K562 (cell line): Measurements from ENCODE around the gene CNKSR1. TPM values are rescaled to one million over a fixed set of nuclear protein-coding genes. Genes with fewer than 3 reads are reported as not detected.

Experiments
- ASH1L ChIP-seq: fragments of 450-650 bp; IDR thresholded peaks from 2 replicates; pipeline ENCODE4 v1.6.1; 2018; ENCODE audit warnings: borderline replicate concordance, mild to moderate bottlenecking, low read depth; ENCODE audit not compliant: partially characterized antibody
- BRD4 ChIP-seq: fragments of 200-600 bp; sonication (generic); IDR thresholded peaks from 2 replicates; pipeline ENCODE4 v1.6.1; 2017; ENCODE audit warnings: inconsistent platforms
- BRF1 ChIP-seq: IDR thresholded peaks from 3 replicates; pipeline ENCODE4 v1.6.1; 2011; ENCODE audit warnings: borderline replicate concordance, mild to moderate bottlenecking; ENCODE audit not compliant: insufficient read length; ENCODE audit errors: extremely low read depth
- CBFA2T2 ChIP-seq: fragments of 450-650 bp; conservative IDR thresholded peaks from 2 replicates; pipeline ENCODE4 v1.6.1; 2017; ENCODE audit warnings: mild to moderate bottlenecking
- CC2D1A ChIP-seq: fragments of 450-650 bp; IDR thresholded peaks from 2 replicates; pipeline ENCODE4 v1.6.1; 2017; ENCODE audit warnings: mild to moderate bottlenecking
- CLOCK ChIP-seq: fragments of 250-450 bp; sonication (Bioruptor Pico); IDR thresholded peaks from 2 replicates; pipeline ENCODE4 v1.4.0; 2020; ENCODE audit warnings: mild to moderate bottlenecking, moderate library complexity, borderline replicate concordance
- CTBP1 ChIP-seq: fragments of 450-650 bp; IDR thresholded peaks from 2 replicates; pipeline ENCODE4 v1.6.1; 2016; ENCODE audit warnings: borderline replicate concordance
- NCOA2 ChIP-seq, 2 experiments: fragments of 450-650 bp; IDR thresholded peaks; 2 replicates each; pipeline ENCODE4 v1.6.1; 2018; ENCODE audit warnings: mild to moderate bottlenecking in 2 of 2, moderate library complexity in 1 of 2; ENCODE audit not compliant: partially characterized antibody in 2 of 2
- NCOA6 ChIP-seq: fragments of 450-650 bp; IDR thresholded peaks from 2 replicates; pipeline ENCODE4 v1.6.1; 2017; ENCODE audit warnings: mild to moderate bottlenecking
- NR2F6 ChIP-seq: fragments of 450-650 bp; formaldehyde crosslinking; IDR thresholded peaks from 2 replicates; pipeline ENCODE4 v1.4.0; 2020; ENCODE audit warnings: mild to moderate bottlenecking
- PHB ChIP-seq: fragments of 250-450 bp; sonication (Bioruptor Pico); IDR thresholded peaks from 2 replicates; pipeline ENCODE4 v1.5.0; 2021
- PPARD ChIP-seq: fragments of 250-450 bp; sonication (Bioruptor Pico); IDR thresholded peaks from 2 replicates; pipeline ENCODE4 v1.8.0; 2022; ENCODE audit warnings: inconsistent platforms, mild to moderate bottlenecking, moderate library complexity
- SAFB2 ChIP-seq: fragments of 200-400 bp; formaldehyde crosslinking; IDR thresholded peaks from 2 replicates; pipeline ENCODE4 v1.6.1; 2018; ENCODE audit warnings: borderline replicate concordance, low read length, low read depth, moderate library complexity; ENCODE audit not compliant: severe bottlenecking
- SMAD4 ChIP-seq: fragments of 250-450 bp; sonication (Bioruptor Pico); conservative IDR thresholded peaks from 2 replicates; pipeline ENCODE4 v1.8.0; 2021; ENCODE audit warnings: inconsistent platforms, mild to moderate bottlenecking, moderate library complexity
- TAF9B ChIP-seq: fragments of 450-650 bp; IDR thresholded peaks from 2 replicates; pipeline ENCODE4 v1.6.1; 2018; ENCODE audit warnings: mild to moderate bottlenecking; ENCODE audit not compliant: partially characterized antibody
- TEAD1 ChIP-seq, 2 experiments: fragments of 450-650 bp in 1 of 2; sonication (generic) in 1 of 2; formaldehyde crosslinking; IDR thresholded peaks; 2 replicates each; pipeline versions ENCODE4 v1.4.0 to v1.8.0; 2020 to 2022; ENCODE audit warnings: mild to moderate bottlenecking in 2 of 2, missing genetic modification reagents in 1 of 2
- XRCC5 ChIP-seq: fragments of 200-400 bp; formaldehyde crosslinking; IDR thresholded peaks from 2 replicates; pipeline ENCODE4 v1.6.1; 2017; ENCODE audit warnings: low read depth, mild to moderate bottlenecking, low read length
- ZBTB49 ChIP-seq: sonication (generic); formaldehyde crosslinking; IDR thresholded peaks from 2 replicates; pipeline ENCODE4 v1.8.0; 2022; ENCODE audit warnings: missing genetic modification reagents, mild to moderate bottlenecking, borderline replicate concordance
- ZNF77 ChIP-seq: fragments of 250-450 bp; sonication (Bioruptor Pico); IDR thresholded peaks from 2 replicates; pipeline ENCODE4 v1.5.0; 2020
- ZNF785 ChIP-seq: fragments of 250-450 bp; sonication (Bioruptor Pico); IDR thresholded peaks from 2 replicates; pipeline ENCODE4 v1.4.0; 2020; ENCODE audit warnings: mild to moderate bottlenecking
- polyA plus RNA-seq, 8 experiments: library from polyadenylated mRNA; depleted of rRNA in 4 of 8; stranded (reverse) in 5 of 8; unstranded in 3 of 8; fragments of >200 nt; fragmentation: Nextera tagmentation in 2 of 8; fragmentation: Illumina TruSeq in 1 of 8; extraction: Ambion mirVana in 2 of 8; extraction: Trizol in 1 of 8; gene quantifications; 2 replicates each; pipeline versions ENCODE4 v1.2.1 to v1.2.3, GENCODE V29; 2011 to 2014; ENCODE audit warnings: inconsistent platforms in 1 of 8, missing spikeins in 1 of 8
- total RNA-seq, 7 experiments: library from RNA; depleted of rRNA in 6 of 7; stranded (reverse); fragments of >200 nt in 6 of 7; fragmentation: Illumina TruSeq in 2 of 7; extraction: Trizol in 2 of 7; gene quantifications; 2 replicates each; pipeline versions ENCODE4 v1.2.1 to v1.2.3, GENCODE V29; 2011 to 2021; ENCODE audit warnings: low replicate concordance in 1 of 7
- TF ChIP-seq, protein P1 (sequence below): IDR thresholded peaks from 2 replicates; pipeline ENCODE4 v1.6.1; 2011; ENCODE audit warnings: borderline replicate concordance, low read depth, mild to moderate bottlenecking, moderate library complexity, low read length; ENCODE audit not compliant: insufficient read depth, poor library complexity, severe bottlenecking

Gene CNKSR1
- total and polyA plus RNA-seq, 9 of the 15 experiments (the other 6 are each of a cell fraction or from before 2014, with no cell fraction given): 0.03 to 2.8 (median 1.1) TPM

- TF ChIP-seq XRCC5 (no peak; the same call in 1 of the 2 replicates), NR2F6 (CRISPR knock-in tag) (no peak), CLOCK (CRISPR knock-in tag) (peak; percentile 60; the same call in 1 of the 2 replicates), SAFB2 (no peak), ZNF785 (CRISPR knock-in tag) (no peak), PHB (CRISPR knock-in tag) (peak; percentile 81), SMAD4 (CRISPR knock-in tag) (peak; percentile 94), TEAD1 (CRISPR knock-in tag; IDR thresholded peaks at IDR 0.05) (peak; percentile 76 to 91; a peak in 3 of 4 replicates), ZNF77 (CRISPR knock-in tag) (no peak), NCOA2 (IDR thresholded peaks at IDR 0.05; ENCODE audit: partially characterized antibody in 2 of 2) (no peak), ASH1L (no peak), ZBTB49 (CRISPR knock-in tag) (peak; percentile 42; the same call in 1 of the 2 replicates), TAF9B (no peak), CBFA2T2 (no peak), CC2D1A (no peak), BRD4 (peak; percentile 69; the same call in 1 of the 2 replicates), PPARD (CRISPR knock-in tag) (no peak), CTBP1 (peak; percentile 98), NCOA6 (no peak), BRF1 (no peak)
- TF ChIP-seq, protein P1, sequence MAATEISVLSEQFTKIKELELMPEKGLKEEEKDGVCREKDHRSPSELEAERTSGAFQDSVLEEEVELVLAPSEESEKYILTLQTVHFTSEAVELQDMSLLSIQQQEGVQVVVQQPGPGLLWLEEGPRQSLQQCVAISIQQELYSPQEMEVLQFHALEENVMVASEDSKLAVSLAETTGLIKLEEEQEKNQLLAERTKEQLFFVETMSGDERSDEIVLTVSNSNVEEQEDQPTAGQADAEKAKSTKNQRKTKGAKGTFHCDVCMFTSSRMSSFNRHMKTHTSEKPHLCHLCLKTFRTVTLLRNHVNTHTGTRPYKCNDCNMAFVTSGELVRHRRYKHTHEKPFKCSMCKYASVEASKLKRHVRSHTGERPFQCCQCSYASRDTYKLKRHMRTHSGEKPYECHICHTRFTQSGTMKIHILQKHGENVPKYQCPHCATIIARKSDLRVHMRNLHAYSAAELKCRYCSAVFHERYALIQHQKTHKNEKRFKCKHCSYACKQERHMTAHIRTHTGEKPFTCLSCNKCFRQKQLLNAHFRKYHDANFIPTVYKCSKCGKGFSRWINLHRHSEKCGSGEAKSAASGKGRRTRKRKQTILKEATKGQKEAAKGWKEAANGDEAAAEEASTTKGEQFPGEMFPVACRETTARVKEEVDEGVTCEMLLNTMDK: peak; percentile 55
These were observed 15.7 kb upstream of the CNKSR1 start (continued) for GRCh38 chr1:26161415-26162219.
